Subcutaneous abdominal adipose tissue (tissue), 5 donors: ENCODE measurements around the gene BMP6.

Experiments
- H3K27ac ChIP-seq: one replicate; pipeline ENCODE4 v1.7.0; 2013; ENCODE audit warnings: low read depth, mild to moderate bottlenecking, inconsistent platforms, low read length, moderate library complexity
- H3K27me3 ChIP-seq, 5 donors: one replicate each; pipeline ENCODE4 v1.7.0; 2013; ENCODE audit warnings: low read length in 5 of 5, inconsistent platforms in 1 of 5; ENCODE audit not compliant: control insufficient read depth in 5 of 5, insufficient read depth in 4 of 5
- H3K36me3 ChIP-seq, 5 donors: one replicate each; pipeline ENCODE4 v1.7.0; 2013; ENCODE audit warnings: low read length in 5 of 5; ENCODE audit not compliant: control insufficient read depth in 5 of 5, insufficient read depth in 5 of 5
- H3K4me1 ChIP-seq, 5 donors: one replicate each; pipeline ENCODE4 v1.7.0; 2013; ENCODE audit warnings: low read length in 5 of 5, mild to moderate bottlenecking in 3 of 5, moderate library complexity in 1 of 5; ENCODE audit not compliant: control insufficient read depth in 5 of 5, insufficient read depth in 5 of 5
- H3K4me3 ChIP-seq, 5 donors: one replicate each; pipeline ENCODE4 v1.7.0; 2013; ENCODE audit warnings: low read length in 5 of 5, low read depth in 1 of 5
- H3K9ac ChIP-seq, 5 donors: one replicate each; pipeline ENCODE4 v1.7.0; 2013; ENCODE audit warnings: low read length in 5 of 5, mild to moderate bottlenecking in 4 of 5, moderate library complexity in 3 of 5
- H3K9me3 ChIP-seq, 5 donors: one replicate each; pipeline ENCODE4 v1.7.0; 2013; ENCODE audit warnings: low read length in 5 of 5; ENCODE audit not compliant: control insufficient read depth in 5 of 5
- donor health status: healthy.
- donor health status: healthy.
- donor health status: healthy.
- donor health status: healthy.
- donor health status: healthy.

Gene BMP6

DNA sequence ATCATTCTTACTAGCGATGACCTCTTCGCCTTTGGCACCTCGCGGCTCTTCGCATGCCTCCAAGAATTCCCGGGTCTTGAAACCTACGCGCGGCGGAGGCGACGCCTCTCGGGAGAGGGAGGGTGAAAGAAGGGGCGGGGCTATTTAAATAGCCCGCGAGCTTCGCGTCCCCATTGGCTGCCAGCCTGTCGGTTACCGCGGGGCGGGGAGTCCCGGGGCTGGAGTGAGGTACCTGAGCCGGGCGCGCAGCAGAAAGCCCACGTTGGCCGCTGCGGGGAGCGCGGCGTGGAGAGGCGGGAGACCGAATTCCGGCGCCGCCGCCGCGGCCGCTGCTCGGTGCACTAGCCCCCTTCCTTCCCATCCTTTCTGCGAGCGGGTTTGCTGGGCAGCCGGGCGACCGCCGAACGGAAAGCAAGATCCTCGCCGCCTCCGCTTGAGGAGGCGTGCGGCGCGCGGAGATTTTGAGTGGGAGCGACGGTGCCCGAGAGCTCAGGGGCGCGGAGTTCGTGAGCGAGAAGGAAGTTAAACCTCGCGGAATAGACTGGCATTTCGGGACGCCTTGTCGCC, at the start of gene BMP6:
TSS of gene BMP6 (plus strand) at position 251 of the 567 bp plus-strand sequence. CDS start 857 bp downstream, outside the sequence.
- Histone ChIP-seq H3K4me3 (peak within 1 kb of the TSS; percentile 59 to 79 (median 77)), H3K4me1 (peaks cover 9 to 60% (median 41%) of the 10 kb centered on the region in 5 donors), H3K36me3 (no peaks in the 10 kb centered on the region), H3K27me3 (peaks cover 22 to 38% (median 31%) of the 10 kb centered on the region in 5 donors), H3K9ac (peak within 1 kb of the TSS in 3 of 5 donors; percentile 20 to 47 (median 34)), H3K27ac (no peak within 1 kb of the TSS), H3K9me3 (no peaks in the 10 kb centered on the region)

DNA sequence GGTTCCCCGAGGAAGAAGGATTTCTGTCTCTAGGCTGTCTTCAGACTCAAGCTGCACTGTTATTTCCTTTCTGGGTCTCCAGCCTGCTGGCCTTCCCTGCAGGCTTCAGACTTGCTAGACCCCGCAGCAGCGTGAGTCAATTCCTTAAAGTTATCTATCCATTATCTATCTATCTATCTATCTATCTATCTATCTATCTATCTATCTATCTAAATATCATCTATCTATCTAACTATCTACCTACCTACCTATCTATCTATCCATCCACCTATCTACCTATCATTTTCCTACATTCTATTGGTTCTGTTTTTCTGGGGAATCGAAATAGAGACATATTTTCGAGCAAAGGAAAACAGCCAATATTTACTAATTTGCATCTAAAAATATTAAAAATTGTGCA, 48.7 kb upstream of the BMP6 start:
- Histone ChIP-seq H3K27me3 (peaks cover 0 to 14% (median 0%) of the 10 kb centered on the region in 5 donors), H3K9me3 (no peaks in the 10 kb centered on the region), H3K36me3 (no peaks in the 10 kb centered on the region), H3K4me3 (no peak overlapping the region), H3K9ac (no peak overlapping the region), H3K27ac (no peak overlapping the region), H3K4me1 (peaks cover 3 to 23% (median 13%) of the 10 kb centered on the region in 5 donors)

DNA sequence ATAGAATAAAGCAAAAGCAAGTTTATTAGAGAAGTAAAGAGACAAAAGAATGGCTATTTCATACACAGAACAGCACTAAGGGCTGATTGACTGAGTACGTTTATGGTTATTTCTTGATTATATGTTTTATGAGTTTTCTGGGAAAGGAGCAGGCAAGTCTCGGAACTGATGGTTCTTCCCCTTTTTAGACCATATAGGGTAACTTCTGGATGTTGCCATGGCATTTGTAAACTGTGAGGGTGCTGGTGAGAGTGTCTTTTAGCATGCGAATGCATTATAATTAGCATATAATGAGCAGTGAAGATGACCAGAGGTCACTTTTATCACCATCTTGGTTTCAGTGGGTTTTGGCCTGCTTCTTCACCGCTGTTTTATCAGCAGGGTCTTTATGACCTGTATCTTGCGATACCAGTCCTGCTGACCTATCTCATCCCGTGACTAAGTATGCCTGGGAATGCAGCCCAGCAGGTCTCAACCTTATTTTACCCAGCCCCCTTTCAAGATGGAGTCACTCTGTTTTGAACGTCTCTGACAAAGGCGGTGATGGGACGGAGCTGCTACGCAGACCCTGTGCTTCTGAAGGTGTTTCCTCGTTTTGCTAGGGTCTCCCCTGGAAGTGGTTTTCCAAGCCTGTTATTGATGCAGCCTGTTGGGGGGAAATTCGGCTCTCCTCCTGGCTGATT, 45.4 kb upstream of the BMP6 start:
- no peak overlapping the region for H3K27ac ChIP-seq
- H3K27me3 ChIP-seq = peaks cover 0 to 17% (median 0%) of the 10 kb centered on the region in 5 donors
- H3K4me1 ChIP-seq = no peaks in the 10 kb centered on the region
- H3K36me3 ChIP-seq = no peaks in the 10 kb centered on the region
- no peaks in the 10 kb centered on the region for H3K9me3 ChIP-seq
- no peak overlapping the region for H3K9ac ChIP-seq
- no peak overlapping the region for H3K4me3 ChIP-seq

DNA sequence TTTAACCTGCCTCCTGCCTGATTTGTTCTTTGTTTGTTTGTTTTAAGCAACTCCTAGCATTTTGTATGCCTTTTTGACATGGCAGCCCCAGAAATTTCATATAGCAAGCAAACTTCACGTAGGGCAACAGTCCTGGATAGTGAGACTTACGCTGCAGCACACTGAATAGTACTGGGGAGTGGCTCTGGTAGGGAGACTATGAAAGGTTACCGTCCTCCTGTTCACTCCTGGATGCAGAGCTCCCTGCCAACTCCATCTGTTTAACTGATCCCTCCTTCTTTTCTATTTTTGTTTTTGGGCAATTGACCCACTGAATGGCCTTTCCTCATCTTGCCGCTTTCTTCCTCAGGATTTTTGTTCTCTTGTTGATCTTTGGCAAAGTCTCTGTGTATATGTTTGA, 44.5 kb upstream of the BMP6 start:
- Histone ChIP-seq H3K9me3 (no peaks in the 10 kb centered on the region), H3K27me3 (peaks cover 0 to 17% (median 0%) of the 10 kb centered on the region in 5 donors), H3K27ac (no peak overlapping the region), H3K4me1 (no peaks in the 10 kb centered on the region), H3K36me3 (no peaks in the 10 kb centered on the region), H3K4me3 (no peak overlapping the region), H3K9ac (no peak overlapping the region)

DNA sequence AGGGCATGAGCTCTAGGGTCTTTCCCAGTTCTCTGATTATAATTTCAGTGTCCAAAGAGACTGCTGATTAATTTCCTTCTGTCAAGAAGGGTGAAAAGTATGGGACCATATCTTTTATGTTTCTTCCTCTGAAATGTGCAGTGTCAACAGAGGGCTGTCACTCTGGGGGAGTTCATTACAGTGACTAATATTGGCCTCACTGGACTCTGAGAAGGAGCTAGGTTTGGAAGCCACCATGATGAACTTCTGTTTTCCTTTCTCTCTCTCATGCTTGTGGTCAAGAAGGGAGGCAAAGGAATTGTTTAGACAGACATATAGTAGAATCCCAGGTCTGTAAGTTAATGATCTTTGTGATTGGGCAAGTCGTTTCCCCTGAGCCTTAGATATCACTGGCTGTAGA, 41.8 kb upstream of the BMP6 start:
- Histone ChIP-seq H3K36me3 (no peaks in the 10 kb centered on the region), H3K27ac (no peak overlapping the region), H3K9me3 (no peaks in the 10 kb centered on the region), H3K9ac (no peak overlapping the region), H3K27me3 (peaks cover 0 to 14% (median 0%) of the 10 kb centered on the region in 5 donors), H3K4me1 (no peaks in the 10 kb centered on the region), H3K4me3 (no peak overlapping the region)

DNA sequence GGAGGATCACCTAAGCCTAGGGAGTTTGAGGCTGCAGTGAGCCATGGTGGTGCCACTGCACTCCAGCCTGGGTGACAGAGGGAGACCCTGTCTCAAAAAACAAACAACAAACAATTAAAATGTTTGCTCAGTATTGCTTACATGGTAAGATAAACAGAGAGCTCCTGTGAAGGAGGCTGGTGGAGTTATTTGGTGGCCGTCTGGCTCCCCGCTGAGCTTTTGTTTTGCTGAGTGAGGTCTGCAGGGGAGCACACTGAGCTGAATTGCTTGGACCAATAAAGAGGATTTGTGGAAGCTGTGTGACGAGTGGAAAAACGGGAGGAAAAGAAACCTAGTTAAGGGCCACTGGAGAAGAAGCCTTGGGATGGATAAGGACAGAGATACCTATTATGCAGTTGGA, 41.1 kb upstream of the BMP6 start:
- Histone ChIP-seq H3K9ac (no peak overlapping the region), H3K9me3 (no peaks in the 10 kb centered on the region), H3K4me3 (no peak overlapping the region), H3K4me1 (no peaks in the 10 kb centered on the region), H3K36me3 (no peaks in the 10 kb centered on the region), H3K27me3 (peaks cover 0 to 13% (median 0%) of the 10 kb centered on the region in 5 donors), H3K27ac (no peak overlapping the region)

DNA sequence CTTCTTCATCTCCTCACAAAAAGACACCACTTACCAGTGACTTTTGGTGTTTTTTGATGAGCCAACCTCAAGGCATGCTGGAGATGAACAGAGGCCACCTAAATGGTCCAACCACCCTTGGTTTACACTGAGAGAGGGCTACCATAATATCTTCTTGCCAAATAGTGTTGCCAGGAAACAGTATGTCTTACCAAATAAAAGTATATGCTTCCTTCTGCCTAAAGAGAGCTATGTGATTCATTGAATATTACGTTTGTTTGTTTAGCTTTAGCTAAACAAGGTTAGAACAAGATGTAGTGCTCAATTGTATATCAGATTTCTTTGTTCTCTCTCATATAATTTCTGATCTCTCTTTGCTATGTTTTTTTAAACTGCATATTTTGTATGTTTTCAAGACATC, 40.6 kb upstream of the BMP6 start:
- H3K9ac ChIP-seq = no peak overlapping the region
- H3K4me1 ChIP-seq = no peaks in the 10 kb centered on the region
- no peaks in the 10 kb centered on the region for H3K36me3 ChIP-seq
- no peak overlapping the region for H3K27ac ChIP-seq
- no peak overlapping the region for H3K4me3 ChIP-seq
- H3K9me3 ChIP-seq = no peaks in the 10 kb centered on the region
- peaks cover 0 to 11% (median 0%) of the 10 kb centered on the region in 5 donors for H3K27me3 ChIP-seq

DNA sequence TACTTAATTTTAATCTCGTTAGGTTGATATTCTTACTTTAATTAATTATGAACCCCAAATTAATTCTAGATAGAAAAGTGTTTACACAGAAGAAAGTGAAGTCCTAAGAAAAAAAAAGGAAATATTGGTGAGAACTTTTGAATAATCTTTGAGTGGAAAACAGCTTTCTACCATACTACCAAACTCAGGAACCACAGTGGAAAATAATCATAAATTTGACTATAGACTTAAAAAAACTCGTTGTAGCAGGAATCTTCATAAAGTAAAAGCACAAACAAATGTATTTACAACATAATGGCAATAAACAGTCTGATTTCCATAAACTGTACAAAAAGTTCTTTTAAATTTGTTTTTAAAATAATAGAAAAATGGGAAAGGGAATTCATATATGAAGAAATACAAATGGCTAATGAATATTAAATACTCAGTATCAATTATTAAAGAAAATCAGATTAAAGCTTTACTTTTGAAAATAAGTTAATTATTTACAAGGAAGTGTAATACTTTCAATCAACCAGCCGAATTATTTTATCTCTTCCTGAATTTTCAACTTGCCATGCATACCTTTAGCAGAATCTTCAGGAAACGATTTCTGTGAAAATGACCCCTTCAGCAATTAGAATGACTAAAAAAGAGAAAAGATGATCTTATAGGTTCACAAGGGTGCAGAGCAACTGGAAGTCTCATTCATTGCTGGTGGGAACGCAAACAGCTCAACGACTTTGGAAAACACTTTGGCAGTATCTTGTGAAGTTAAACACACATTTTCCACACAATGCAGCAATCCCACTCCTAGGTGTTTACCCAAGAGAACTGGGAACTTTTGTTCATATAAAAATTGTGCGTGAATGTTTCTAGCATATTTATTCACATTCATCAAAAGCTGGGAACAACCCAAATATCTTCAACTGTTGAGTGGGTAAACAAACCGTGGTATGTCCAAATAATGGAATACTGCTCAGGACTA, 38.5 kb upstream of the BMP6 start:
- peaks cover 0 to 6% (median 0%) of the 10 kb centered on the region in 5 donors for H3K4me1 ChIP-seq
- no peak overlapping the region for H3K9ac ChIP-seq
- H3K9me3 ChIP-seq = no peaks in the 10 kb centered on the region
- no peak overlapping the region for H3K4me3 ChIP-seq
- no peak overlapping the region for H3K27ac ChIP-seq
- H3K36me3 ChIP-seq = no peaks in the 10 kb centered on the region
- H3K27me3 ChIP-seq = peaks cover 4 to 10% (median 5%) of the 10 kb centered on the region in 5 donors

DNA sequence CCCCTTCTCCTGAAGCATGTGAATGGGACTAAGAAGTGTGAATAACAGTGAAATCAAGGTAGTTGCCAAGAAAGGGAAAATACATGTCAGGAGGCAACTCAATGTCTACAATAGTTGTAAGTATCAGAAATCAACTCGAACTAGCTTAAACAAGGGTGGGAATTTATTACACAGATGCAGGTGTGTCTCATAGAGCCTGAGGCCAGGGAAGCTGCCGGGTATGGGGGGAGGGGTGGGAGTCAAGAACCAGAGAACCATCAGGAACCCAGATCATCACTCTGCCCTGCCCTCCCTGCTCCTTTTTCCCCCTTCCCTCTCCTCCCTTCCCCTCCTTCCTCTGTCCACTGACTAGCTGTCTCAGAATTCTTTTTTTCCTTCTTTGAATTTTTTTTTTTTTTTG, 34.9 kb upstream of the BMP6 start:
- Histone ChIP-seq H3K27me3 (peaks cover 4 to 12% (median 5%) of the 10 kb centered on the region in 5 donors), H3K9me3 (no peaks in the 10 kb centered on the region), H3K27ac (no peak overlapping the region), H3K4me3 (no peak overlapping the region), H3K9ac (no peak overlapping the region), H3K4me1 (peaks cover 0 to 6% (median 0%) of the 10 kb centered on the region in 5 donors), H3K36me3 (no peaks in the 10 kb centered on the region)
